ENCODE results near the gene ZNF343. TPM values are rescaled to one million over a fixed set of nuclear protein-coding genes. Genes with fewer than 3 reads are reported as not detected.
A peak's percentile ranks its signal among the peaks of the same experiment; 100 is the strongest.
"Not testable (repeated sequence)": the region's sequence is repeated elsewhere in the genome, so short reads cannot be mapped to it uniquely, and the experiment has no call there.

Gene ZNF343
- total RNA-seq, 4 donors from 2014 or later, result 12.0 to 15.6 (median 13.6) TPM

GRCh38 chr20:2509794-2510193 lies 1.1 kb upstream of the ZNF343 start:
- 72 to 76% methylated on average over 3 of the region's 3 CpGs for WGBS, 2 donors
- Histone ChIP-seq H3K27ac (no peak overlapping the region), H3K4me1 (peaks cover 0 to 17% (median 12%) of the 10 kb centered on the region in 4 donors), H3K4me3 (no peak overlapping the region), H3K36me3 (no peaks in the 10 kb centered on the region), H3K27me3 (no peaks in the 10 kb centered on the region), H3K9me3 (no peaks in the 10 kb centered on the region)
- DNase-seq (ENCODE audit: low spot score in 2 of 2), result no peak
- no peak for TF ChIP-seq POLR2A (IDR thresholded peaks at IDR 0.05)
- no peak for TF ChIP-seq EP300 (IDR thresholded peaks at IDR 0.05)
- no peak for TF ChIP-seq CTCF (IDR thresholded peaks at IDR 0.05)

- Histone ChIP-seq H3K4me3 (peak overlapping the region; percentile 47 to 91 (median 82)), H3K4me1 (peaks cover 0 to 17% (median 12%) of the 10 kb centered on the region in 4 donors), H3K36me3 (no peaks in the 10 kb centered on the region), H3K9me3 (no peaks in the 10 kb centered on the region), H3K27ac (peak overlapping the region; percentile 83 to 88 (median 86)), H3K27me3 (no peaks in the 10 kb centered on the region)
- DNase-seq (ENCODE audit: low spot score in 2 of 2), result no peak
- 32 to 42% methylated on average over 9 of the region's 9 CpGs for WGBS, 2 donors
- no peak for TF ChIP-seq CTCF (IDR thresholded peaks at IDR 0.05)
- TF ChIP-seq POLR2A (IDR thresholded peaks at IDR 0.05), result no peak
- TF ChIP-seq EP300 (IDR thresholded peaks at IDR 0.05), result no peak
Observed at GRCh38 chr20:2509468-2509781, 710 bp upstream of the ZNF343 start.

GRCh38 chr20:2507875-2508630 lies 662 bp downstream of the ZNF343 start:
- H3K36me3 ChIP-seq, result no peaks in the 10 kb centered on the region
- H3K27ac ChIP-seq, result peak overlapping the region; percentile 83 to 88 (median 86)
- H3K4me1 ChIP-seq, result peaks cover 0 to 17% (median 12%) of the 10 kb centered on the region in 4 donors
- H3K4me3 ChIP-seq, result peak overlapping the region; percentile 47 to 91 (median 82)
- H3K27me3 ChIP-seq, result no peaks in the 10 kb centered on the region
- no peak for TF ChIP-seq EP300 (IDR thresholded peaks at IDR 0.05)
- no peak for TF ChIP-seq CTCF (IDR thresholded peaks at IDR 0.05)
- no peak for TF ChIP-seq POLR2A (IDR thresholded peaks at IDR 0.05)
- H3K9me3 ChIP-seq, result no peaks in the 10 kb centered on the region
- DNase-seq (ENCODE audit: low spot score in 2 of 2), result no peak
- WGBS, 2 donors, result 8 to 10% methylated on average over 19 to 22 of the region's 22 CpGs

GRCh38 chr20:2507464-2507863 lies 1.3 kb downstream of the ZNF343 start:
- peak overlapping the region in 1 of 4 donors; percentile 88 for H3K27ac ChIP-seq
- peak overlapping the region in 2 of 4 donors; percentile 88 to 91 for H3K4me3 ChIP-seq
- H3K27me3 ChIP-seq, result no peaks in the 10 kb centered on the region
- H3K36me3 ChIP-seq, result no peaks in the 10 kb centered on the region
- peaks cover 0 to 17% (median 12%) of the 10 kb centered on the region in 4 donors for H3K4me1 ChIP-seq
- DNase-seq (ENCODE audit: low spot score in 2 of 2), result no peak
- H3K9me3 ChIP-seq, result no peaks in the 10 kb centered on the region
- 76% methylated on average over 5 of the region's 5 CpGs for WGBS, 2 donors
- TF ChIP-seq POLR2A (IDR thresholded peaks at IDR 0.05), result no peak
- no peak for TF ChIP-seq EP300 (IDR thresholded peaks at IDR 0.05)
- TF ChIP-seq CTCF (IDR thresholded peaks at IDR 0.05), result no peak

GRCh38 chr20:2506426-2506825 lies 2.3 kb downstream of the ZNF343 start:
- H3K27ac ChIP-seq; H3K9me3 ChIP-seq; H3K27me3 ChIP-seq; DNase-seq (ENCODE audit: low spot score in 2 of 2); H3K4me3 ChIP-seq; H3K36me3 ChIP-seq: not testable (repeated sequence)
- H3K4me1 ChIP-seq, result peaks cover 0 to 17% (median 12%) of the 10 kb centered on the region in 4 donors
- 82 to 95% methylated on average over 3 of the region's 5 CpGs for WGBS, 2 donors

GRCh38 chr20:2504803-2505202 lies 3.9 kb downstream of the ZNF343 start:
- H3K27ac ChIP-seq, result not testable (repeated sequence)

GRCh38 chr20:2502808-2503384 lies 5.8 kb downstream of the ZNF343 start:
- not testable (repeated sequence) for DNase-seq (ENCODE audit: low spot score in 2 of 2)
- WGBS, 2 donors, result 96 to 97% methylated on average over 2 of the region's 2 CpGs

More at GRCh38 chr20:2504803-2505202, 3.9 kb downstream of the ZNF343 start:
- H3K27me3 ChIP-seq; DNase-seq (ENCODE audit: low spot score in 2 of 2); H3K9me3 ChIP-seq; H3K4me3 ChIP-seq: not testable (repeated sequence)
- 75 to 83% methylated on average over 2 of the region's 2 CpGs for WGBS, 2 donors
- Histone ChIP-seq H3K4me1 (peaks cover 0 to 15% (median 12%) of the 10 kb centered on the region in 4 donors), H3K36me3 (peaks cover 0 to 16% (median 4%) of the 10 kb centered on the region in 3 donors)

More at GRCh38 chr20:2502808-2503384, 5.8 kb downstream of the ZNF343 start:
- H3K4me1 ChIP-seq, H3K27ac ChIP-seq, H3K9me3 ChIP-seq, H3K27me3 ChIP-seq, H3K4me3 ChIP-seq: not testable (repeated sequence)
- peaks cover 0 to 33% (median 9%) of the 10 kb centered on the region in 3 donors for H3K36me3 ChIP-seq

Data from tibial nerve (tissue), 4 donors.